Measurements from ENCODE around the gene PAX9. TPM values are rescaled to one million over a fixed set of nuclear protein-coding genes. Genes with fewer than 3 reads are reported as not detected.

PAX9 gene
- 0.08 TPM for polyA plus RNA-seq (2013)

DNA sequence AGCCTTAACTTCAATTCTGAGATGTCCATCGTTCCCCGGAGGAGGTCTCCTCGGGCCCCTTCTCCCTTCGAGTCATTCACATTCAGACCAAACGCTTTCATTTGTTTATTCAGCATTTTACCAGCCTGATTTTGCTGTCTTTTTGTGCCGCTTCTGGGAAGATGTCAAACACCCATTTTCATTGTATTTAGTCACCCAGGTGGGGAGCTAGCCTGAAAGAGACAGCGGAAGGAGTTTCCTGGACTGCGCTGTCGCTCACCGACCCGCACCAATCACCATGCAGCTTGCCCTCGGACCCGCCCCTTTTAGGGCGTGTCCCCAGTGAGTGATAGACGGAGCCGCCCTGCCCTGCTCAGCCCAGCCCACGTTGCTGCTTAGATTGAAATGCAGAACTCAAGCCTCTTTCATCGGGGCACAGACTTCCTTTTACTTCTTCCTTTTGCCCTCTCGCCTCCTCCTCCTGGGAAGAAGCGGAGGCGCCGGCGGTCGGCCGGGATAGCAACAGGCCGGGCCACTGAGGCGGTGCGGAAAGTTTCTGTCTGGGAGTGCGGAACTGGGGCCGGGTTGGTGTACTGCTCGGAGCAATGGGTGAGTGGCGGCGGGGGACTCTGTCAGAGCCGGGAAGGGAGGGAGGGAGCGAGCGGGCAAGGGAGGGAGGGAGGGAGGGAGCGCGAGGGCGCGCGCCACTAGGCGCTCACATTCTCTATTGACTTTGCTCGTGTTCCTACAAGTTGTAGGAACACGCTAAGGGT lies at the start of gene PAX9:
Gene PAX9, plus strand, starts transcription at position 355 of the 752 bp plus-strand sequence. Its CDS starts 230 bp downstream, at position 585.
- WGBS (ENCODE audit: insufficient coverage) = 2% methylated on average over 21 of the region's 44 CpGs
- peak; percentile 79 to 90 (median 89) for DNase-seq
- Histone ChIP-seq H3K4me1 (ENCODE audit: control extremely low read depth in 1 of 4, control insufficient read depth in 4 of 4, insufficient read depth in 4 of 4, low read length in 3 of 4) (peaks cover 0 to 45% (median 21%) of the 10 kb centered on the region in 4 experiments), H3K36me3 (ENCODE audit: control insufficient read depth in 4 of 4, insufficient read depth in 4 of 4, low read length in 3 of 4) (no peaks in the 10 kb centered on the region), H3K27ac (ENCODE audit: insufficient read depth in 1 of 2, low read depth in 1 of 2, low read length in 2 of 2, poor library complexity in 1 of 2, severe bottlenecking in 2 of 2) (no peak within 1 kb of the TSS), H3K27me3 (replicated peaks in 2 of 5; ENCODE audit: control insufficient read depth in 4 of 5, insufficient read depth in 5 of 5, low read length in 4 of 5) (peaks cover 24 to 100% (median 66%) of the 10 kb centered on the region in 5 experiments), H3K9me3 (ENCODE audit: control extremely low read depth in 1 of 5, control insufficient read depth in 4 of 5, insufficient read depth in 2 of 5, low read depth in 1 of 5, low read length in 4 of 5) (peaks cover 0 to 17% (median 3%) of the 10 kb centered on the region in 5 experiments), H3K4me3 (ENCODE audit: control insufficient read depth in 1 of 7, extremely low read depth in 1 of 7, insufficient read depth in 4 of 7, low read depth in 2 of 7, low read length in 6 of 7) (peak within 1 kb of the TSS in 4 of 7 experiments; percentile 32 to 48 (median 43))
- ChIA-PET POLR2A (interaction anchor here (0.5 kb wide), 1 partner anchor 136 kb away, joined by 3 read pairs; no protein-coding TSS in a partner anchor), CTCF (no interaction called here)

DNA sequence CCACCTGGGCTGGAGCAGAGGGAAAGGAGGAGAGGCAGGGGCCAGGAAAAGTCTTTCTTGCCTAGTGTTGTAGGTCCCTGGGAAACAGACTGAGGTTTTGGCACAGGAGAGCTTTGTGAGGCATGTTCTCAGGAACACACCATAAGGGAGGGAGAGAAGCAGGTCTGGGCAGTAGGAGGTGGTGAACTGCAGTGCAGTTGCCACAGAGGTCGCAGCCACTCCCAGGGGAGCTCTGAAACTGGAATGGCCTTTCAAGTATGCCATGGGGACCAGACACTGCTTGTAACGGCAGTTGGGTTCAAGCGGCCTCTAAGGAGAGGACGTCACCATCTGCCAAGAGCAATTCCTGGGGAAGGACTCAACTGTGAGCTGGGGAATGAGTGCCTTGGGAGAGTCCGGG lies 43.8 kb upstream of the PAX9 start:
- WGBS (ENCODE audit: insufficient coverage) = 87% methylated on average over 4 of the region's 5 CpGs
- Histone ChIP-seq H3K9me3 (ENCODE audit: control extremely low read depth in 1 of 5, control insufficient read depth in 4 of 5, insufficient read depth in 2 of 5, low read depth in 1 of 5, low read length in 4 of 5) (peaks cover 0 to 6% (median 0%) of the 10 kb centered on the region in 5 experiments), H3K4me1 (ENCODE audit: control extremely low read depth in 1 of 4, control insufficient read depth in 4 of 4, insufficient read depth in 4 of 4, low read length in 3 of 4) (no peaks in the 10 kb centered on the region), H3K27me3 (replicated peaks in 2 of 5; ENCODE audit: control insufficient read depth in 4 of 5, insufficient read depth in 5 of 5, low read length in 4 of 5) (peaks cover 0 to 17% (median 2%) of the 10 kb centered on the region in 5 experiments), H3K4me3 (ENCODE audit: control insufficient read depth in 1 of 7, extremely low read depth in 1 of 7, insufficient read depth in 4 of 7, low read depth in 2 of 7, low read length in 6 of 7) (no peak overlapping the region), H3K27ac (ENCODE audit: insufficient read depth in 1 of 2, low read depth in 1 of 2, low read length in 2 of 2, poor library complexity in 1 of 2, severe bottlenecking in 2 of 2) (no peak overlapping the region), H3K36me3 (ENCODE audit: control insufficient read depth in 4 of 4, insufficient read depth in 4 of 4, low read length in 3 of 4) (no peaks in the 10 kb centered on the region)
- ChIA-PET CTCF (no interaction called here), POLR2A (no interaction called here)
- no peak for DNase-seq

GRCh38 chr14:36618641-36619040 lies 43.0 kb upstream of the PAX9 start:
- CTCF ChIA-PET = no interaction called here
- 80% methylated on average over 2 of the region's 2 CpGs for WGBS (ENCODE audit: insufficient coverage)
- no peak overlapping the region for H3K27ac ChIP-seq (ENCODE audit: insufficient read depth in 1 of 2, low read depth in 1 of 2, low read length in 2 of 2, poor library complexity in 1 of 2, severe bottlenecking in 2 of 2)
- H3K36me3 ChIP-seq (ENCODE audit: control insufficient read depth in 4 of 4, insufficient read depth in 4 of 4, low read length in 3 of 4) = no peaks in the 10 kb centered on the region
- peaks cover 0 to 17% (median 2%) of the 10 kb centered on the region in 5 experiments for H3K27me3 ChIP-seq (replicated peaks in 2 of 5; ENCODE audit: control insufficient read depth in 4 of 5, insufficient read depth in 5 of 5, low read length in 4 of 5)
- POLR2A ChIA-PET = no interaction called here
- DNase-seq = no peak
- H3K4me3 ChIP-seq (ENCODE audit: control insufficient read depth in 1 of 7, extremely low read depth in 1 of 7, insufficient read depth in 4 of 7, low read depth in 2 of 7, low read length in 6 of 7) = no peak overlapping the region
- no peaks in the 10 kb centered on the region for H3K4me1 ChIP-seq (ENCODE audit: control extremely low read depth in 1 of 4, control insufficient read depth in 4 of 4, insufficient read depth in 4 of 4, low read length in 3 of 4)
- peaks cover 0 to 6% (median 0%) of the 10 kb centered on the region in 5 experiments for H3K9me3 ChIP-seq (ENCODE audit: control extremely low read depth in 1 of 5, control insufficient read depth in 4 of 5, insufficient read depth in 2 of 5, low read depth in 1 of 5, low read length in 4 of 5)

DNA sequence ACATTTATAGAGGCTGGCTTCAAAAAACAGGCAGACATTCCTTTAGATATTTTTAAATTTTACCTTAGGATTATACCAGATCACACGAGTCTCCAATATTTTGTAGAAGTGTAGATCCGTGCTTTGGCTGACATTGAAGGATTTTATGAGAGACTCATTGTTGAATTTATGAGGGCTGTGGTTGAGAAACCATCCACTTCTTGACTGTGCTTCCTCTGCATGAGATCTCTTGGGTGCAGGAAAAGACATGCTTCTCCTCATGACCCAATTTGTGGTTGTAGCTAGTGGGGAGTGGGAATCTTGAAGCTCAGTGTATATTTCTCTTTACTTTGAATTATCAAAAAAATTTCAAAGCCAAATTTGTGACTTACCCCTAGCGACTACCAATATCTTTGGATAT lies 42.5 kb upstream of the PAX9 start:
- Histone ChIP-seq H3K36me3 (ENCODE audit: control insufficient read depth in 4 of 4, insufficient read depth in 4 of 4, low read length in 3 of 4) (no peaks in the 10 kb centered on the region), H3K4me3 (ENCODE audit: control insufficient read depth in 1 of 7, extremely low read depth in 1 of 7, insufficient read depth in 4 of 7, low read depth in 2 of 7, low read length in 6 of 7) (no peak overlapping the region), H3K27me3 (replicated peaks in 2 of 5; ENCODE audit: control insufficient read depth in 4 of 5, insufficient read depth in 5 of 5, low read length in 4 of 5) (peaks cover 0 to 14% (median 2%) of the 10 kb centered on the region in 5 experiments), H3K4me1 (ENCODE audit: control extremely low read depth in 1 of 4, control insufficient read depth in 4 of 4, insufficient read depth in 4 of 4, low read length in 3 of 4) (no peaks in the 10 kb centered on the region), H3K27ac (ENCODE audit: insufficient read depth in 1 of 2, low read depth in 1 of 2, low read length in 2 of 2, poor library complexity in 1 of 2, severe bottlenecking in 2 of 2) (no peak overlapping the region), H3K9me3 (ENCODE audit: control extremely low read depth in 1 of 5, control insufficient read depth in 4 of 5, insufficient read depth in 2 of 5, low read depth in 1 of 5, low read length in 4 of 5) (peaks cover 0 to 6% (median 0%) of the 10 kb centered on the region in 5 experiments)
- ChIA-PET POLR2A (no interaction called here), CTCF (no interaction called here)
- DNase-seq = no peak
- no CpG with 5 or more reads among the region's 3 CpGs for WGBS (ENCODE audit: insufficient coverage)

GRCh38 chr14:36619853-36620252 lies 41.8 kb upstream of the PAX9 start:
- Histone ChIP-seq H3K36me3 (ENCODE audit: control insufficient read depth in 4 of 4, insufficient read depth in 4 of 4, low read length in 3 of 4) (no peaks in the 10 kb centered on the region), H3K4me3 (ENCODE audit: control insufficient read depth in 1 of 7, extremely low read depth in 1 of 7, insufficient read depth in 4 of 7, low read depth in 2 of 7, low read length in 6 of 7) (no peak overlapping the region), H3K27ac (ENCODE audit: insufficient read depth in 1 of 2, low read depth in 1 of 2, low read length in 2 of 2, poor library complexity in 1 of 2, severe bottlenecking in 2 of 2) (no peak overlapping the region), H3K27me3 (replicated peaks in 2 of 5; ENCODE audit: control insufficient read depth in 4 of 5, insufficient read depth in 5 of 5, low read length in 4 of 5) (peaks cover 0 to 13% (median 2%) of the 10 kb centered on the region in 5 experiments), H3K4me1 (ENCODE audit: control extremely low read depth in 1 of 4, control insufficient read depth in 4 of 4, insufficient read depth in 4 of 4, low read length in 3 of 4) (no peaks in the 10 kb centered on the region), H3K9me3 (ENCODE audit: control extremely low read depth in 1 of 5, control insufficient read depth in 4 of 5, insufficient read depth in 2 of 5, low read depth in 1 of 5, low read length in 4 of 5) (peaks cover 0 to 6% (median 0%) of the 10 kb centered on the region in 5 experiments)
- no peak for DNase-seq
- POLR2A ChIA-PET = no interaction called here
- 100% methylated on average over 2 of the region's 2 CpGs for WGBS (ENCODE audit: insufficient coverage)
- CTCF ChIA-PET = no interaction called here

GRCh38 chr14:36625014-36625413 lies 36.6 kb upstream of the PAX9 start:
- H3K9me3 ChIP-seq (ENCODE audit: control extremely low read depth in 1 of 5, control insufficient read depth in 4 of 5, insufficient read depth in 2 of 5, low read depth in 1 of 5, low read length in 4 of 5) = peaks cover 0 to 6% (median 0%) of the 10 kb centered on the region in 5 experiments

DNA sequence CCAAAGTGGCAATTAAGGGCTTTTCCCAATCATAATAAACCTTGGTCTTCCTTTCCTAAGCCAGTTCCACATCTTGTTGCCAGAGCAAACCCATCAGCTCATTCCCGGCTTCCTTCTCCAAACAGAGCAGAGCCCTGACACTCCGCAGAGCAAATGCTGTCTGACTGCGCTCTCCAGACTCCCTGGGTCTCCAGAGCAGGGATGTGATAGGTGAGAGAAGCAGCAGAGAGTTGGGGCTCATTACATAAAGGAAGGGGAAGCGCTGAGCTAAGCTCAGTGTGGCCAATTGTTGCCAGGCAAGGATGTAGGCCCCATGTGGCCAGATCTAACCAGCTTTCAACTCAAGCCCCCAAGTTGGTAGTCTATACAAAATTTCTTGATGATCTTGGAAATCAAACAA lies 36.2 kb upstream of the PAX9 start:
- CTCF ChIA-PET = interaction anchor here (0.8 to 1.6 kb wide), 3 partner anchors 16 to 72 kb away, joined by 3 to 5 read pairs (median 4); no protein-coding TSS in a partner anchor
- no peak for DNase-seq
- 100% methylated on average over 2 of the region's 4 CpGs for WGBS (ENCODE audit: insufficient coverage)

More at GRCh38 chr14:36625014-36625413, 36.6 kb upstream of the PAX9 start:
- ChIA-PET CTCF (interaction anchor here (0.8 to 1.6 kb wide), 3 partner anchors 15 to 71 kb away, joined by 3 to 5 read pairs (median 4); no protein-coding TSS in a partner anchor), POLR2A (no interaction called here)
- Histone ChIP-seq H3K36me3 (ENCODE audit: control insufficient read depth in 4 of 4, insufficient read depth in 4 of 4, low read length in 3 of 4) (no peaks in the 10 kb centered on the region), H3K4me1 (ENCODE audit: control extremely low read depth in 1 of 4, control insufficient read depth in 4 of 4, insufficient read depth in 4 of 4, low read length in 3 of 4) (no peaks in the 10 kb centered on the region), H3K27ac (ENCODE audit: insufficient read depth in 1 of 2, low read depth in 1 of 2, low read length in 2 of 2, poor library complexity in 1 of 2, severe bottlenecking in 2 of 2) (no peak overlapping the region), H3K27me3 (replicated peaks in 2 of 5; ENCODE audit: control insufficient read depth in 4 of 5, insufficient read depth in 5 of 5, low read length in 4 of 5) (peaks cover 0 to 12% (median 4%) of the 10 kb centered on the region in 5 experiments), H3K4me3 (ENCODE audit: control insufficient read depth in 1 of 7, extremely low read depth in 1 of 7, insufficient read depth in 4 of 7, low read depth in 2 of 7, low read length in 6 of 7) (no peak overlapping the region)
- 100% methylated on average over 1 of the region's 1 CpG for WGBS (ENCODE audit: insufficient coverage)
- no peak for DNase-seq

More for the DNA sequence above, 36.2 kb upstream of the PAX9 start:
- no peak overlapping the region for H3K4me3 ChIP-seq (ENCODE audit: control insufficient read depth in 1 of 7, extremely low read depth in 1 of 7, insufficient read depth in 4 of 7, low read depth in 2 of 7, low read length in 6 of 7)
- POLR2A ChIA-PET = interaction anchor here (0.6 kb wide), 1 partner anchor 49 kb away, joined by 3 read pairs; no protein-coding TSS in a partner anchor
- H3K27ac ChIP-seq (ENCODE audit: insufficient read depth in 1 of 2, low read depth in 1 of 2, low read length in 2 of 2, poor library complexity in 1 of 2, severe bottlenecking in 2 of 2) = no peak overlapping the region
- H3K9me3 ChIP-seq (ENCODE audit: control extremely low read depth in 1 of 5, control insufficient read depth in 4 of 5, insufficient read depth in 2 of 5, low read depth in 1 of 5, low read length in 4 of 5) = peaks cover 0 to 6% (median 0%) of the 10 kb centered on the region in 5 experiments
- no peaks in the 10 kb centered on the region for H3K4me1 ChIP-seq (ENCODE audit: control extremely low read depth in 1 of 4, control insufficient read depth in 4 of 4, insufficient read depth in 4 of 4, low read length in 3 of 4)
- H3K36me3 ChIP-seq (ENCODE audit: control insufficient read depth in 4 of 4, insufficient read depth in 4 of 4, low read length in 3 of 4) = no peaks in the 10 kb centered on the region
- H3K27me3 ChIP-seq (replicated peaks in 2 of 5; ENCODE audit: control insufficient read depth in 4 of 5, insufficient read depth in 5 of 5, low read length in 4 of 5) = peaks cover 0 to 12% (median 4%) of the 10 kb centered on the region in 5 experiments
